WTC11 (cell line): ENCODE measurements around the gene AGBL4.

Experiments used
- CREB1 ChIP-seq: sonication (generic); formaldehyde crosslinking; IDR thresholded peaks from 2 replicates; pipeline ENCODE4 v1.8.0; 2023; ENCODE audit warnings: mild to moderate bottlenecking, missing genetic modification reagents
- CTCF ChIP-seq: fragments of 200-600 bp; IDR thresholded peaks from 2 replicates; pipeline ENCODE4 v1.8.0; 2022; ENCODE audit warnings: antibody characterized with exemption
- KAT7 ChIP-seq: sonication (generic); formaldehyde crosslinking; IDR thresholded peaks from 2 replicates; pipeline ENCODE4 v1.8.1; 2023; ENCODE audit warnings: missing genetic modification reagents, mild to moderate bottlenecking, borderline replicate concordance
- MAX ChIP-seq: sonication (generic); formaldehyde crosslinking; IDR thresholded peaks from 2 replicates; pipeline ENCODE4 v1.8.0; 2022; ENCODE audit warnings: mild to moderate bottlenecking, missing genetic modification reagents
- NR3C1 ChIP-seq: sonication (generic); formaldehyde crosslinking; conservative IDR thresholded peaks from 2 replicates; pipeline ENCODE4 v1.8.1; 2023; ENCODE audit warnings: low read depth, mild to moderate bottlenecking, missing genetic modification reagents
- SP1 ChIP-seq: sonication (generic); formaldehyde crosslinking; conservative IDR thresholded peaks from 2 replicates; pipeline ENCODE4 v1.8.1; 2022; ENCODE audit warnings: missing genetic modification reagents
- ZNF671 ChIP-seq: fragments of 250-450 bp; sonication (Bioruptor Pico); IDR thresholded peaks from 2 replicates; pipeline ENCODE4 v1.8.0; 2021; ENCODE audit warnings: mild to moderate bottlenecking
- TF ChIP-seq, protein P1 (sequence below): sonication (generic); formaldehyde crosslinking; IDR thresholded peaks from 2 replicates; pipeline ENCODE4 v1.8.1; 2023; ENCODE audit warnings: mild to moderate bottlenecking, missing genetic modification reagents, moderate library complexity
- TF ChIP-seq, protein P2 (sequence below): sonication (generic); formaldehyde crosslinking; IDR thresholded peaks from 2 replicates; pipeline ENCODE4 v1.8.1; 2023; ENCODE audit warnings: mild to moderate bottlenecking, missing genetic modification reagents
- TF ChIP-seq, protein P3 (sequence below): sonication (generic); formaldehyde crosslinking; IDR thresholded peaks from 2 replicates; pipeline ENCODE4 v1.8.0; 2022; ENCODE audit warnings: mild to moderate bottlenecking, missing genetic modification reagents

DNA sequence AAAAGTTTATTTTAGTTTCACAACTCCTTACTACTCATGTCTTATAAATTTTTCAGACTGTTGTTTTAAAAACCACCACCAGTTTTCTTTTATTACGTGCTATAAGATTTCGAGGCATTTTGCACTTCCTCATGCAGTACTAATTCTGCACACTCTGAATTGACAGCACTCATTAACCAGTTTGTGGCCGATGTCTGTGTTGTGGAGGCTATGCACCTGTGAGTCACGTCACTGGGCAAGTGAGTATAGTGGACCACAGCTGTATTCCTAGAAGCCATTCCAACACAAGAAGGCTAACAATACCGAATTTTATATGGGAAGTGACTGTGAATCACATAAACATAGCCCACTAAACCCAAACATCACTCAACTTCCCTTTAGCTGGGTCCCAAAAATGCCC lies 1530.7 kb downstream of the AGBL4 start:
- TF ChIP-seq CTCF (no peak), CREB1 (CRISPR knock-in tag) (no peak), KAT7 (CRISPR knock-in tag) (no peak), ZNF671 (CRISPR knock-in tag) (no peak), SP1 (CRISPR knock-in tag) (no peak), MAX (CRISPR knock-in tag) (no peak), NR3C1 (CRISPR knock-in tag) (no peak)
- TF ChIP-seq, protein P1, sequence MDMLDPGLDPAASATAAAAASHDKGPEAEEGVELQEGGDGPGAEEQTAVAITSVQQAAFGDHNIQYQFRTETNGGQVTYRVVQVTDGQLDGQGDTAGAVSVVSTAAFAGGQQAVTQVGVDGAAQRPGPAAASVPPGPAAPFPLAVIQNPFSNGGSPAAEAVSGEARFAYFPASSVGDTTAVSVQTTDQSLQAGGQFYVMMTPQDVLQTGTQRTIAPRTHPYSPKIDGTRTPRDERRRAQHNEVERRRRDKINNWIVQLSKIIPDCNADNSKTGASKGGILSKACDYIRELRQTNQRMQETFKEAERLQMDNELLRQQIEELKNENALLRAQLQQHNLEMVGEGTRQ: no peak
- TF ChIP-seq, protein P2, sequence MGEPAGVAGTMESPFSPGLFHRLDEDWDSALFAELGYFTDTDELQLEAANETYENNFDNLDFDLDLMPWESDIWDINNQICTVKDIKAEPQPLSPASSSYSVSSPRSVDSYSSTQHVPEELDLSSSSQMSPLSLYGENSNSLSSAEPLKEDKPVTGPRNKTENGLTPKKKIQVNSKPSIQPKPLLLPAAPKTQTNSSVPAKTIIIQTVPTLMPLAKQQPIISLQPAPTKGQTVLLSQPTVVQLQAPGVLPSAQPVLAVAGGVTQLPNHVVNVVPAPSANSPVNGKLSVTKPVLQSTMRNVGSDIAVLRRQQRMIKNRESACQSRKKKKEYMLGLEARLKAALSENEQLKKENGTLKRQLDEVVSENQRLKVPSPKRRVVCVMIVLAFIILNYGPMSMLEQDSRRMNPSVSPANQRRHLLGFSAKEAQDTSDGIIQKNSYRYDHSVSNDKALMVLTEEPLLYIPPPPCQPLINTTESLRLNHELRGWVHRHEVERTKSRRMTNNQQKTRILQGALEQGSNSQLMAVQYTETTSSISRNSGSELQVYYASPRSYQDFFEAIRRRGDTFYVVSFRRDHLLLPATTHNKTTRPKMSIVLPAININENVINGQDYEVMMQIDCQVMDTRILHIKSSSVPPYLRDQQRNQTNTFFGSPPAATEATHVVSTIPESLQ: no peak
- TF ChIP-seq, protein P3, sequence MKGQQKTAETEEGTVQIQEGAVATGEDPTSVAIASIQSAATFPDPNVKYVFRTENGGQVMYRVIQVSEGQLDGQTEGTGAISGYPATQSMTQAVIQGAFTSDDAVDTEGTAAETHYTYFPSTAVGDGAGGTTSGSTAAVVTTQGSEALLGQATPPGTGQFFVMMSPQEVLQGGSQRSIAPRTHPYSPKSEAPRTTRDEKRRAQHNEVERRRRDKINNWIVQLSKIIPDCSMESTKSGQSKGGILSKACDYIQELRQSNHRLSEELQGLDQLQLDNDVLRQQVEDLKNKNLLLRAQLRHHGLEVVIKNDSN (CRISPR knock-in tag): no peak
